Renal cortex interstitium (tissue), 11 donors: ENCODE measurements around the gene SPOCK1. TPM values are rescaled to one million over a fixed set of nuclear protein-coding genes. Genes with fewer than 3 reads are reported as not detected.
"Not testable (repeated sequence)": the region's sequence is repeated elsewhere in the genome, so short reads cannot be mapped to it uniquely, and the experiment has no call there.

Experiments
- DNase-seq, 11 donors: peaks; one replicate each; pipeline ENCODE4 v3.0.0-alpha.2; 2013; ENCODE audit warnings: low read depth in 9 of 11, low spot score in 4 of 11; ENCODE audit errors: extremely low read depth in 1 of 11
- polyA plus RNA-seq, 3 donors: library from polyadenylated mRNA; unstranded; fragments of 120-200 nt; gene quantifications; one replicate each; pipeline ENCODE4 v1.2.1, GENCODE V29; 2013; ENCODE audit not compliant: insufficient read length in 3 of 3

Gene SPOCK1
- polyA plus RNA-seq, 3 donors: 6.5 to 9.7 (median 8.3) TPM

GRCh38 chr5:137014731-137015130 lies 484.4 kb downstream of the SPOCK1 start:
- no peak for DNase-seq

- DNase-seq: no peak
Measured at GRCh38 chr5:137010226-137010625, 488.9 kb downstream of the SPOCK1 start.

GRCh38 chr5:137004279-137004678 lies 494.8 kb downstream of the SPOCK1 start:
- no peak for DNase-seq

GRCh38 chr5:137001026-137001569 lies 498.0 kb downstream of the SPOCK1 start:
- DNase-seq: no peak

- no peak for DNase-seq
Measured at GRCh38 chr5:136999787-137000186, 499.3 kb downstream of the SPOCK1 start.

- DNase-seq: no peak
Measured at GRCh38 chr5:136998854-136999357, 500.2 kb downstream of the SPOCK1 start.

DNA sequence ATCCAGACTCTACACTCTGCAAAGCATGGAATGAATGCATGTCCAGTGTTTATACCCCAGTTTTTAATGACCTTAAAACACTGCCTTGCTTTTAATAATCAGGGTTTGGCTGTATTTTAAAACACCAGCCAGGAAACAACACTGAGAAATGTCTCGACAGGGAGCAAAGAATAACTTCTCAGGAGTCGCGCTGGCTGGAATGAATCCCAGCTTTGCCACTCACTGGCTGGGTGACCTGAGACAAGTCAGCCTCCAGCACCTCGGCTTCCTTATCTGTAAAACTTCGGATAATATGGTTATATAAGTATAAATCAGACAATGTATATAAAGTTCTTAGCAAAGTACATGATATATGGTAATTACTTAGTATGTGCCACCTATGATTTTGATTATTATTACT lies 505.0 kb downstream of the SPOCK1 start:
- no peak for DNase-seq

- DNase-seq: no peak
Measured at GRCh38 chr5:136992796-136993489, 506.2 kb downstream of the SPOCK1 start.

DNA sequence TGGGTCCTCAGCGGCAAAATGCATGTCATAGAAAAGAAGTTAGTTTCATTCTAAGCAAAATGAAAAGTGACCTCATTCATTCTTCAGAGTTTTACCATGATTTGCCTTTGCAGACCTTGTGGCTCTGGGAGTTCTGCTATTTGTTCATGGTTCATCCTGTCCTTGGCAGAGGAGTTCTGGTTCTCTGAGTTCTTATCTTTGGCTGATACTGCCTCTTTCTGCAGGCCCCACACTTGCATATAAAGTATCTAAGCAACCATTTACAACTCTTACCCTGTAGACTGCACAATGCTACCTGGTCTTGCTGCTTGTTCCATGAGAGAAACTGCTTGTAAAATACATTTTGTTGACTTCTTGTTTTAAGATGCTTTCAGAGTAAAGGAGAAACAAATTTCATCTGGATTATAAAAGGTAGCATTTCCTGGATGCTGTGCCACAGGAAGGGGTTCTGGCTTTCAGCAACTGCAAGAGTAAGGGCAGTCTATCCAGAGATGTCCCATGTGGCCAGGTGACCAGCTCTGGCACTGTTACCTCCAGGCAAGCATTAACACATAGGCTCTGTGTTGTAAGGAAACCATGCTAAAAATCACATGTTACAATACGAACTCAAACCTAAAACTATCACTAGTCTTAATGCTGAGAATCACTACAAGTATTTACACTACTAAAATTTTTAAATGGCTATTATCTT lies 513.2 kb downstream of the SPOCK1 start:
- DNase-seq: no peak

DNA sequence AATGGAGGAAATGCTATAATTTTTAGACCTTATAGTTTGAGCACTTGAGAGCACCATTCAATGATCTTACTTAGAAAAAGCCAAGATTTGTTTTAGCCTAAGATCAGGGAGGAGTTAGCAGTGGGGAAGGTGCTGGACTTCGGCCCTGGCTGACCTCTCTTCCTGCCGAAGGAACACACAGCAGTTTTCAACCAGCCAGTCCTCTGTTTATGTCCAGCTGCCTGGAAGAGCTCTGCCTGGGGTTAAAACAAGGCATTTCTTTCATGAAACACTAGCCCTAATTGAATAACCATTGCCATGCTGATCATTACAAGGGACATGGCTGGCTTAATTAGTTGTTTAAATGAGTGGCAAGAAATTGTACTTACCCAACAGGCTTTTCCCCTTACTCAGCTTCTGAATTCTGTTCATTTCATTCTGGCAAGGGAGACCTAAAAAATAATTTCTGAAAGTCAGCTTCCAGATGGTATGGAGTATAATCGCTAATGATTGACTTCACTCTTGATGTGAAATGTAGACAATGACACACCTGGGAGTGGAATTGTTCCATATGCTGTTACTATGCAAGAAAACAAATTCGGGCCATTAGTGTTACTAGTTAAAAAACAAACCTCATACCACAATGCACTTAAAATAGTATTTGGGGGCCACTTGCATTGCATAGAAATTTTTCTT lies 514.2 kb downstream of the SPOCK1 start:
- DNase-seq: no peak

DNA sequence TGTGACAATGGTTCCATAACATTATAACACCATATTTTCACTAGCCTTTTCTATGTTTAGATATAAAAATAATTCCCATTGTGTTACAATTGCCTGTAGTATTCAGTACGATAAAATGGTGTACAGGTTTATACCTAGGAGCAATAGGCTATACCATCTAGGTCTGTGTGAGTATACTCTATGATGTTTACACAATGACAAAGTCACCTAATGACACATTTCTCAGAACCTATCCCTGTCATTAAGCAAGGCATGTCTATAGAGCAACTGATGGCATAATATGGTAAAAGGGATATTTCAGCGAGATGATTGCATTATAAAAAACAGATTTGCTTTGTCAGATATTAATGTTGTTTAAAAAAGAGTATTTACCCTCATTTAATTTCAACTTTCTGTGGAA lies 517.2 kb downstream of the SPOCK1 start:
- DNase-seq: no peak

GRCh38 chr5:136979131-136979530 lies 520.0 kb downstream of the SPOCK1 start:
- DNase-seq: no peak

- DNase-seq: no peak
Measured at GRCh38 chr5:136963504-136963903, 535.6 kb downstream of the SPOCK1 start.

DNA sequence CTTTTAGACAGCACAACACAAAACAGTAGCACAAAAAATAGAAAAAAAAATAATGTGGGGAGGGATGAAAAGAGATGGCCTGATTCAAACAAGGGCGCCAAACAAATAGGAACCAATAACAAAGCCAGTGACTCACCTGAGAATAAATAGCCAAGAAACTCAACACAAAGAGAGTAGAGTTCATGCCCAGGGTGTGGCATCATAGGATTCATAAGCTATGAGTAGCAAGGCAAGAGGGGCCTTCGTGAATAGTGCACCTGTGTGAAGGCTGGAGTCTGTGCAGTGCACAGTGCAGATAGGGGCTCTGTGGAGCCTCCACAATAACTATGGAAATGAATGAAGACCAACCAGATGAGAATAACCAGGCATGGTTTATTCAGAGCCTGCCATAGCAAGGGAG lies 541.7 kb downstream of the SPOCK1 start:
- no peak for DNase-seq

GRCh38 chr5:136954142-136954541 lies 545.0 kb downstream of the SPOCK1 start:
- not testable (repeated sequence) for DNase-seq

- DNase-seq: peak in 2 of 11 donors; percentile 11 to 14
Measured at GRCh38 chr5:136953346-136954069, 545.6 kb downstream of the SPOCK1 start.

GRCh38 chr5:136927571-136927970 lies 571.6 kb downstream of the SPOCK1 start:
- no peak for DNase-seq

DNA sequence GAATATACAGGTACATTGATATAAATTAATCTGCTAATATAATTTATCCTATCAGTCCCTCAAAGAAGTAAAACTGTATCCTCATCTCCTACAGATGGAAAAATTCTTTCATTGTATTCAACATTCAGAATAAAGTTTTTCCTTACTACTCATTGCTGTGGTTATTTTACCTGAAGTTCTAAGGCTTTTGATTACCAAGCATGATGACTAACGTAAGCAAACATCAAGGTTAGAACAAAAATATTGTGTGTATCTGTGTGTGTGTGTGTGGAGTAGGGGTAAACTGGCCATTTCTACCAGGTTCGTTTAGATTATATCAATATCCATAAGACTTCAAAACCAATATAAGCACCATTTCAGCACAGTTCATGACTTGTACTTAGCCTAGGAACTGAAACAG lies 573.1 kb downstream of the SPOCK1 start:
- no peak for DNase-seq
